Activated CD4-positive, alpha-beta T cell treated with anti-CD3 and anti-CD28 coated beads, Interleukin-2, amount 50 U/mL, for 24 hours (primary cell): Measurements from ENCODE around the gene FBXO47.
"Not testable (repeated sequence)": the region's sequence is repeated elsewhere in the genome, so short reads cannot be mapped to it uniquely, and the experiment has no call there.

Experiments
- DNase-seq, 2 donors: peaks; one replicate each; pipeline ENCODE4 v3.0.0-alpha.2; 2020; ENCODE audit warnings: low read depth in 1 of 2, low spot score in 1 of 2

The FBXO47 gene

GRCh38 chr17:38922538-38923297 is 44.5 kb downstream of the FBXO47 start:
- DNase-seq, result no peak

DNA sequence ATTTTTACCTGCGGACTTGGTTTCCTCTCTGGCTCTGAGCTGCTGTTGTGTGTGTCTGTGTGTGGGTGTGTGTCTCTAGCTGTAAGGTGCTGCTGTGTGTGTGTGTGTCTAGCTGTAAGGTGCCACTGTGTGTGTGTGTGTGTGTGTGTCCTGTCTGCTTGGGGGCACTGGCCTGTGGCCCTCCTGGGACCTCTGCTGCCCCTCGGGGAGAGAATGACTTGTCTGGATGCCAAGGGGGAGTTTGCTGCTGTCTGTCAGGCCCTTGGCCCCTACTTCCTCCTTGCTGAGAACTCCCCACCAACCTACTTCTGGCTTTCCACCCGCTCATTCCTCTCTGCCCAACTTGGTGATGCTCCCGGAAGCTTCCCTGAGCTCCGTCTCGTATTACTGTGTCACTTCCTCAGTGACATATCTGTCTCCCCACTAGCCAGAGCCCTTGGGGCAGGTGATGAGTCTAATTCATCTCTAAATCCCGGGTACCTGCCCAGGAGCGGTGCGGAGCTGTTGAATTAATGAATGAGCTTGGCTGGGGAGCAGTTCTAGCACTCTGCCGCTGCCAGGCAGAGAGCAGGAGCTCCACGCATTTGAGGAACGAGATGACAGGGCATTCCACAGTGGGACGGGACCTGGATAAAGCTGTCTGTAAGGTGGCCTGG is 45.3 kb downstream of the FBXO47 start:
- DNase-seq, result no peak

DNA sequence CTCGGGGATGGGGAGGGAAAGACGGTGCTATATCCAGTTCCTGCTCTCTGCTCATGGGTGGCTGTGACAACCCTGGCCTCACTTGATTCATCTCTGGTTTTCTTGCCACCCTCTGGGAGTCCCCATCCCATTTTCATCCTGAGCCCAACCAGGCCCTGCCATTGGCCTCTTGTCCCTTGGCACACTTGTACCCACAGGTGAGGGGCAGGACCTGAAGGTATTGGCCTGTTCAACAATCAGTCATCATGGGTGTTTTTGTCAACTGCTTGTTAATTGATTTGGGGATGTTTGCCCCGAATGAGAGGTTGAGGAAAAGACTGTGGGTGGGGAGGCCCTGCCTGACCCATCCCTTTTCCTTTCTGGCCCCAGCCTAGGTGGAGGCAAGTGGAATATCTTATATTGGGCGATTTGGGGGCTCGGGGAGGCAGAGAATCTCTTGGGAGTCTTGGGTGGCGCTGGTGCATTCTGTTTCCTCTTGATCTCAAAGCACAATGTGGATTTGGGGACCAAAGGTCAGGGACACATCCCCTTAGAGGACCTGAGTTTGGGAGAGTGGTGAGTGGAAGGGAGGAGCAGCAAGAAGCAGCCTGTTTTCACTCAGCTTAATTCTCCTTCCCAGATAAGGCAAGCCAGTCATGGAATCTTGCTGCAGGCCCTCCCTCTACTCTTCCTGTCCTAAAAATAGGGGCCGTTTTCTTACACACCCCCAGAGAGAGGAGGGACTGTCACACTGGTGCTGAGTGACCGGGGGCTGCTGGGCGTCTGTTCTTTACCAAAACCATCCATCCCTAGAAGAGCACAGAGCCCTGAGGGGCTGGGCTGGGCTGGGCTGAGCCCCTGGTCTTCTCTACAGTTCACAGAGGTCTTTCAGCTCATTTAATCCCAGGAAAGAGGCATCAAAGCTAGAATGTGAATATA is 46.6 kb downstream of the FBXO47 start:
- no peak for DNase-seq

- no peak for DNase-seq
These were observed 47.7 kb downstream of the FBXO47 start for GRCh38 chr17:38919316-38920078.

GRCh38 chr17:38918916-38919315 is 48.3 kb downstream of the FBXO47 start:
- no peak for DNase-seq

- DNase-seq, result no peak
These were observed 48.9 kb downstream of the FBXO47 start for GRCh38 chr17:38918129-38918913.

DNA sequence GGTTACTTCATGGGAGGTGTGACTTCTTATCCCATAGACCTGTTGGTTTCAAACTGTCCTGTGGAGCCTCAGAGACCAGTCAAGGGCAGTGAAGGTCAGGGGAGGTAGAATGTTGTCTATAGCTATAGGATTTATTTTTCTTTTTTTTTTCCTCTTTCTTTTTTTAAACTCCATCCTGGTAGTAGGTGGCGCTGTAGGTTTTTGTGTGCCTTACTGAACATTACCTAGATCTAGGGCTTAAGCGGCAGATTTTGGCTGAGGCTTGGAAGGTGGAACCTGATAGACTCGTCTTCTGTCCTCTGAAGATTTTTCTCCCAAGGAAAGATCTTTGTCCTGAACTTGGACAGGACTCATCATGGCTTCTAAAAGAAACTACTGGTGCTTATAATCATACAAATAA is 49.9 kb downstream of the FBXO47 start:
- DNase-seq, result no peak

DNA sequence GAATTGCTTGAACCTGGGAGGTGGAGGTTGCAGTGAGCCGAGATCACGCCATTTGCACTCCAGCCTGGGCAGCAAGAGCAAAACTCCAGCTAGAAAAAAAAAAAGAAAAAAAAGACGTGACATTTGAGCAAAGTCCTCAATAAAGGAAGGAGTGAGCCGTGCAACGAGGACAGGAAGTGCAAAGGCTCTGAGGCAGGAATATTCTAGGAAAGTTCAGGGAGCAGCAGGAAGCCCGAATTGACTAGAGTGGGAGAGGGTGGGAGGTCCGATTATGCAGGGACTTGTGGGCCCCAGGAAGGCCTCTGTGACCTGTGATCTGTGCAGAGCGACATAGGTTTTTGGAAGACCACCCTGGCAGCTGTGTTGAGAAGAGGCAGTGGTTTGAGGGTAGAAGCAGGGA is 50.4 kb downstream of the FBXO47 start:
- no peak for DNase-seq

DNA sequence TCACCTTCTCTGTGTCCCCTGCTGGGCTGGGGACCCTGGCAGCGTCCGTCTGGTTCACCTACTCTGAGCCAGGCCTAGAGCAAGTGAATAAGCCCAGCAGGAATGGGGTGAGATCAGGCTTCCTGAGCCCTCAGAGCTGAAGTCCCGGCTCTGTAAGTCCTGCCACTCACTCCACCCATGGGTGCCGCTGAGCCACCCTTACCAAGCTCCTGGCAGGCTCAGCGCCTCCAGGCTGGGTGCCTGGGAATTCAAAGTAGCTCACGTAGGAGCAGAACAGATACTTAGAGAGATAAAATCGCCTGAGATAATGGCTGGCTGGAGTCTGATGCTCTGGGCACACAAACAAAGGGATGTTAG is 51.6 kb downstream of the FBXO47 start:
- DNase-seq, result no peak

DNA sequence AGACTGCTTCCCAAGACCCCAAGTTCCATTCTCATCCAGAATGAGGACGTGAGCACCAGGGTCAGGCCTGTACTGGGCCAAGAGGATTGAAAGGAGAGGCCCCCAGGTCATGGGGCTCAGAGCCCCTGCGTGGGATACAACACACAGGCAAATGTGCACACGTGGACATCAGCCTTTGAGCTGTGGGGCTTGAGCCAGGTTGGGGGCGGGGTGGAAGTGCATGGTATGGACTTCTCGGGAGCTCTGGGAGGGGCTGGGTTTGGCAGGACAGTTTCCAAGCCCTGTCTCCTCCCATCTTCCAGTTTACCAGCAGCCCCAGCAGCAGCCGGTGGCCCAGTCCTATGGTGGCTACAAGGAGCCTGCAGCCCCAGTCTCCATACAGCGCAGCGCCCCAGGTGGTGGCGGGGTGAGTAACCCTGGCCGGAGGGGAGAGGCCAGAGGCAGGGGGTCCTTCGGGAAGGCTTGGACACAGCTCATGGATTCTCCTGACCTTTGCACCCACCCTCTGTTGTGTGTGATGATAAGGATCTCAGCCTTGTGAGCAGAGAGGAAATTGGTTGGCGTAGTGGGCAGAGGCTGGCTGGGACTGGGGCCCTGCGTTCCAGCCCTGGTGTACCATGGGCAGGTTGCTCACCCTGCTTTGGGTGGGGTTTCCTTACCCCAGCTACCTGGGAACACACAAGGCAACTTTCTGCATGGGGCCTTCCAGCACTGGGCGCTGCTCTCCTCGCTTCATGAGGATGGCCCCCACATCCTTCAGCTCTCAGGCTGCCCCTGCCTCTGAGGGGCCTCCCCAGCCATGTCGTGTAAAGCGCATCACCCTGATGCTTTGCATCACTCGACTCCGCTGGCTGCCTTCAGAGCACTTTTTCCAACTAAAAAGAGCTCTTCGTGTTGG is 52.2 kb downstream of the FBXO47 start:
- DNase-seq, result no peak

DNA sequence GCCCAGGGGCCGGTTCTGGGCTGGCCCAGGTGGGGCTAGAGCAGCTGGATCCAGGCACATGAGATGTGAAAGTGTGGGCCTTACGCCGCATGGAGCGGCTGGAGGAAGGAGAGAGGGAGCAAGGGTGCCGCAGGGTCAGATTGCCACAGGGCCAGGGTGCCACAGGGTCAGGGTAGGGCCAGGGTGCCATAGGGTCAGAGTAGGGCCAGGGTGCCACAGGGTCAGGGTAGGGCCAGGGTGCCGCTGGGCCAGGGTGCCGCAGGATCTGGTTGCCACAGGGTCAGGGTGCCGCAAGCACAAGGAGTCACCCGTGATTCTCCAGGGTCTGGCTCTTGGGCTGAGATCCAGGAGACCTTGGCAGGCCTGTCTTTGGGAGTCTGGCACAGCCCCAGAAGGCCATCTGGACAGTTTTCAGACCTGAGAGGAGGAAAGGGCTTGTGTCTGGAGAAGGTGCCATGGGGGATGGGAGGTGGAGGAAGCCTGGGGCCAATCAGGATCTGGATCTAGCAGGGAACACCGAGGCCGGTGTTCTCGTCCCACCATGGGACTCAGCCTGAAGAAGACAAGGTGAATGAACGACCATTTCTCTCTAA is 54.9 kb downstream of the FBXO47 start:
- DNase-seq, result no peak

DNA sequence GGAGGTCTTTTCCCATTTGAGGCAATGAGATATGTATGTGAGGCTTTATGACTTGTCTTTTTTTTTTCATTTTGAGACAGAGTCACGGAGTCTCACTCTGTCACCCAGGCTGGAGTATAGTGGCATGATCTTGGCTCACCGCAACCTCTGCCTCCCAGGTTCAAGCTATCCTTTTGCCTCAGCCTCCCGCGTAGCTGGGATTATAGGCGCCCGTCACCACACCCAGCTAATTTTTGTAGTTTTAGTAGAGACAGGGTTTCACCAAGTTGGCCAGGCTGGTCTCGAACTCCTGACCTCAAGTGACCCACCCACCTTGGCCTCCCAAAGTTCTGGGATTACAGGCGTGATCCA is 55.5 kb downstream of the FBXO47 start:
- DNase-seq, result not testable (repeated sequence)

DNA sequence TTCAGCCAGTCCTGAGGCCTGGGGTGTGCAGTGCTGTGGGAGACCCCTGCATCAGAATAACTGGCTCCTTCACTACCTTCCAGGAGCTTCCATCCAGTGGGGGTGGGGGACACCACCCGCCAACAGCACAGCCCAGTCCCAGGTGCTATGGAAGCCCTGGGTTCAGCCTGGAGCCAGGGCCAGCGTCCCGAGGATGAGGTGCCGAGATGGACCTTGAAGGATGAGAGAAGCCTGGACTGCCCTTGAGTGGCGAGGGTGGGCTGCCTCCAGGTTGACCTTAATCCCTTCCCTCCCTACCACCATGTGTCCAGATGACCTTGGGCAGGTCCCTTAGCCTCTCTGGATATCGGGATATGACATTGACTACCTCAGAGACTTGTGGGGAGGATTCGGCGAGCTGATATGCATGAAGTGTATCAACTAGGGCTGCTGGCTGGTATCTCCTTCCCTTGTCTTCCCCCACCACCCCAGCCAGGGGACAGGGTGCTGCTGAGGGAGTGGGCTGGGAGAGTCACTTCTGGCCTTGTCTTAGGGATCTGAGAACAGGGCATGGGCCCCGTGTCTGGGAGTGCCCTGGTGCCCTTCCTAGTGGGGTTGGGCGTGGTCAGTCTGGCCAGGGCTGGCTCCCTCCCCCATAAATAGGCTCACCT is 56.0 kb downstream of the FBXO47 start:
- DNase-seq, result no peak

GRCh38 chr17:38910325-38910724 is 56.9 kb downstream of the FBXO47 start:
- DNase-seq, result no peak

DNA sequence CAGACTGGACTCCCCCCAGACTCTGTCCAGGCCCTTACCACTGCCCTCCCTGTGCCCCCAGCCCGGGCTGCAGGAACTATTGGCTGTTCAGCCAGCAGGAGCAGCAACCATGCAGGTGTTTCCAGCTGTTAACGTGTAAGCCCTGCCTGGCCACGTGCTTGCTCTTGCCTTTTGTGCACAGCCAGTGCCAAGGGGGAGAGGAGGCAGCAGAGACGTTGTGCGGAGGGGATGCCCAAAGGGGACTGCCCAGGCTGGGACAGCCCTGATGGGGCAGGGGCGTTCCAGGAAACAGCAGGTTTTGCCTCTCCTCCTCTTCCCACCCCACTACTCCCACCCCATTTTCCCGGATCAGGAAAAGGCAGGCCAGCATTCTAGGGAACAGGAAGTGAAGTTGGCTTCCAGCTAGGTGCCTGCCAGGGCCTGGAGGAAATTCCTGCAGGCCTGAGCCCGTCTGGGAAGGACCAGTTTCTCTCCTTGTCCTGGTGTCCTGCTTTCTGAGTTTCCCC is 58.5 kb downstream of the FBXO47 start:
- DNase-seq, result no peak

DNA sequence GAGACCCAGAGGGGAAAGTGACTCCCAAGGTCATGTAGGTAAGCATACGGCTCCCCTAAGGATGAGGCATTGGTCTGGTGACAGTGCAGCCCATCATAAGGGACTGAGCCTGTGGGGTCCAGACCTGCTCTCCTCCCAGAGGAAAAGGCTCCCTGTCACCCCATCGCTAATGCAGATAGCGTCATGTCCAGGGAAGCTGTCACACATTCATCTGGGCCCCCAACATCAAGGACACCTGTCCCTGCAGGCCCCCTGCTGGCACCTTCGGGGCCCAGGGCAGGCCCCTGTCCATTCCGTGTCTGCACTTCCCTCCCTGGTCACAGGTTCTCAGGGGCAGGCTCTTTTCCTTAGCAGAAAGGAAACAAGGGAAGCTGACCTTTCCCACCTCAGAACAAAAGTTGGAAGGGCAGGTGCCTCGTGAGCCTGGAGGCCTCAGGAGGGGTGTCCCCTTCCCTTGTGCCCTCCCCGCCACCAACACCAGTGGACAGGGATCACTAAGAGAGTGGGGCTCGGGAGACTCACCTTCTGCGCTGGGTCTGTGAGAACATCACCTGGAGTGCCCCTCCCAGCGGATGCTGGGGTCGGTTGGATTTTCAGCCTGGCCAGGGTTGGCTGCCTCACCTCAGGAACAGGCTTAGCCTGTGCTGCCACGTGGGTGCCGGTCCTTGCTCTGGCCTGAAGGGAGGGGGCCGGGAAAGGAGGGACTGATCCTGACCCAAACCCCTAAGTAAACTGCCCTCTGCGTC is 59.1 kb downstream of the FBXO47 start:
- DNase-seq, result no peak

- no peak for DNase-seq
These were observed 60.6 kb downstream of the FBXO47 start for GRCh38 chr17:38906460-38907228.
